GM23248 (cell line): ENCODE results near the gene KASH5.

Experiments used
- EZH2 ChIP-seq: fragments of 200-600 bp; sonication (generic); IDR thresholded peaks from 2 replicates; pipeline ENCODE4 v1.6.1; 2018; ENCODE audit warnings: antibody characterized with exemption, mild to moderate bottlenecking; ENCODE audit not compliant: insufficient read depth, poor library complexity, severe bottlenecking
- EZH2phosphoT487 ChIP-seq: fragments of 200-600 bp; sonication (generic); IDR thresholded peaks from 2 replicates; pipeline ENCODE4 v1.6.1; 2018; ENCODE audit warnings: antibody characterized with exemption, moderate library complexity, mild to moderate bottlenecking, low read depth; ENCODE audit not compliant: insufficient read depth

- no peak for TF ChIP-seq EZH2
- TF ChIP-seq EZH2phosphoT487: no peak
Measured at GRCh38 chr19:49425178-49425577, 37.1 kb downstream of the KASH5 start, which contains the start of gene GFY.
